GM12878 (cell line): ENCODE measurements around the gene UBQLN1.

Experiments
- EZH2 ChIP-seq: IDR thresholded peaks from 2 replicates; pipeline ENCODE4 v1.6.1; 2012; ENCODE audit warnings: low read depth, mild to moderate bottlenecking, control low read depth, inconsistent platforms, low read length, borderline replicate concordance; ENCODE audit not compliant: control insufficient read depth
- GATAD2B ChIP-seq: fragments of 450-650 bp; conservative IDR thresholded peaks from 2 replicates; pipeline ENCODE4 v1.6.1; 2017; ENCODE audit warnings: low read depth, mild to moderate bottlenecking, moderate library complexity
- NBN ChIP-seq: fragments of 450-650 bp; IDR thresholded peaks from 2 replicates; pipeline ENCODE4 v1.6.1; 2016
- SP1 ChIP-seq: IDR thresholded peaks from one replicate; pipeline ENCODE4 v1.6.1; 2011; ENCODE audit warnings: low read depth, low read length
- TF ChIP-seq, protein P1 (sequence below), 3 experiments: IDR thresholded peaks in 2 of 3; conservative IDR thresholded peaks in 1 of 3; 2 replicates each; pipeline ENCODE4 v1.5.1; 2011; ENCODE audit warnings: low read depth in 3 of 3, low read length in 3 of 3, mild to moderate bottlenecking in 3 of 3, control low read depth in 2 of 3, moderate library complexity in 2 of 3, inconsistent platforms in 1 of 3, mixed read lengths in 1 of 3; ENCODE audit not compliant: control insufficient read depth in 2 of 3, insufficient read depth in 1 of 3; ENCODE audit errors: extremely low read depth in 1 of 3

GRCh38 chr9:83655433-83655832, 52.3 kb downstream of the UBQLN1 start:
- TF ChIP-seq, protein P1, sequence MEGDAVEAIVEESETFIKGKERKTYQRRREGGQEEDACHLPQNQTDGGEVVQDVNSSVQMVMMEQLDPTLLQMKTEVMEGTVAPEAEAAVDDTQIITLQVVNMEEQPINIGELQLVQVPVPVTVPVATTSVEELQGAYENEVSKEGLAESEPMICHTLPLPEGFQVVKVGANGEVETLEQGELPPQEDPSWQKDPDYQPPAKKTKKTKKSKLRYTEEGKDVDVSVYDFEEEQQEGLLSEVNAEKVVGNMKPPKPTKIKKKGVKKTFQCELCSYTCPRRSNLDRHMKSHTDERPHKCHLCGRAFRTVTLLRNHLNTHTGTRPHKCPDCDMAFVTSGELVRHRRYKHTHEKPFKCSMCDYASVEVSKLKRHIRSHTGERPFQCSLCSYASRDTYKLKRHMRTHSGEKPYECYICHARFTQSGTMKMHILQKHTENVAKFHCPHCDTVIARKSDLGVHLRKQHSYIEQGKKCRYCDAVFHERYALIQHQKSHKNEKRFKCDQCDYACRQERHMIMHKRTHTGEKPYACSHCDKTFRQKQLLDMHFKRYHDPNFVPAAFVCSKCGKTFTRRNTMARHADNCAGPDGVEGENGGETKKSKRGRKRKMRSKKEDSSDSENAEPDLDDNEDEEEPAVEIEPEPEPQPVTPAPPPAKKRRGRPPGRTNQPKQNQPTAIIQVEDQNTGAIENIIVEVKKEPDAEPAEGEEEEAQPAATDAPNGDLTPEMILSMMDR (IDR thresholded peaks at IDR 0.05 in 2 of 3, conservative IDR thresholded peaks at IDR 0.05 in 1 of 3; ENCODE audit: control insufficient read depth in 2 of 3, extremely low read depth in 1 of 3, insufficient read depth in 1 of 3, low read depth in 3 of 3, low read length in 3 of 3) = no peak
- no peak for TF ChIP-seq EZH2
- TF ChIP-seq GATAD2B = no peak
- TF ChIP-seq SP1 = no peak
- TF ChIP-seq NBN = no peak
